ENCODE measurements around the gene ANG. TPM values are rescaled to one million over a fixed set of nuclear protein-coding genes. Genes with fewer than 3 reads are reported as not detected.

Gene ANG
- total and polyA plus RNA-seq, 2 experiments from 2014 or later = 0.83 to 2.7 TPM

DNA sequence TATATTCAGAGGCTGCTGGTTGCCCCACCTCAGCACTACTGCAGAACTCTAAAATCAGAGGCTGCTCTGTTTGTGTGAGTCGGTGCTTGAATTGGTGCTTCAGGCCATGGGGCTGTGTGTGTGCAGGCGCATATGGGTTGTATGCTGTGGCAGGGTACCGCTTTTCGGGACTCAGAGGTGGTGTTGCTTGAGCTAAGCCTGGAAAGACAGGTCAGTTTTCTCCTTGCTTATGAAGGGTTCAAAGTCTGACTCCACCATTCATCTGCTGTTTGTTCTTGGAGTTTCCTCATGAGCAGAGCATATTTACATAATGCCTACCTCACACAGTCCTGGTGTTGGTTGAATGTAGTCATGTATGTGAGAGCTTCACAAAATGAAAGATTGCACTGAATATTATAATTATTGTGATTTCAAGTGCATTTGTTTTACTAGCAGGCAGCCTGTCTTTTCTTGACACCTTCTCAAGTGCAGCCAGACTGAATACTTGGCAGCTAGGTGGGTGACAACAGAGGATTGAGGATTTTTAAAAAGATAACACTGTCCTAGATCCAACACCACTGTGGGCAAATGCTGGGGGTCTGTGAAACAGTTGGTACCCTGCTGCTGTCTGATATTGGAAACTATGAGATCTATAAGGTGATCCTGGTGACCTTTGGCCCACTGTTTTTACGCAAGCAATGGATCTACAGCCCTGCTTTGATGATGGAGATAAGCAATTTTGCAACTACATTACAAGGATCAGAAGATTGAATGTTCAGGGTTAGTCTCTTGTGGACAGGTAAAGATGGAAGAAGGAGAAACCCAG lies 1.0 kb upstream of the ANG start:
- H3K4me3 ChIP-seq = no peak overlapping the region
- TF ChIP-seq, protein P1, sequence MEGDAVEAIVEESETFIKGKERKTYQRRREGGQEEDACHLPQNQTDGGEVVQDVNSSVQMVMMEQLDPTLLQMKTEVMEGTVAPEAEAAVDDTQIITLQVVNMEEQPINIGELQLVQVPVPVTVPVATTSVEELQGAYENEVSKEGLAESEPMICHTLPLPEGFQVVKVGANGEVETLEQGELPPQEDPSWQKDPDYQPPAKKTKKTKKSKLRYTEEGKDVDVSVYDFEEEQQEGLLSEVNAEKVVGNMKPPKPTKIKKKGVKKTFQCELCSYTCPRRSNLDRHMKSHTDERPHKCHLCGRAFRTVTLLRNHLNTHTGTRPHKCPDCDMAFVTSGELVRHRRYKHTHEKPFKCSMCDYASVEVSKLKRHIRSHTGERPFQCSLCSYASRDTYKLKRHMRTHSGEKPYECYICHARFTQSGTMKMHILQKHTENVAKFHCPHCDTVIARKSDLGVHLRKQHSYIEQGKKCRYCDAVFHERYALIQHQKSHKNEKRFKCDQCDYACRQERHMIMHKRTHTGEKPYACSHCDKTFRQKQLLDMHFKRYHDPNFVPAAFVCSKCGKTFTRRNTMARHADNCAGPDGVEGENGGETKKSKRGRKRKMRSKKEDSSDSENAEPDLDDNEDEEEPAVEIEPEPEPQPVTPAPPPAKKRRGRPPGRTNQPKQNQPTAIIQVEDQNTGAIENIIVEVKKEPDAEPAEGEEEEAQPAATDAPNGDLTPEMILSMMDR (IDR thresholded peaks at IDR 0.05; ENCODE audit: low read depth, low read length) = no peak

DNA sequence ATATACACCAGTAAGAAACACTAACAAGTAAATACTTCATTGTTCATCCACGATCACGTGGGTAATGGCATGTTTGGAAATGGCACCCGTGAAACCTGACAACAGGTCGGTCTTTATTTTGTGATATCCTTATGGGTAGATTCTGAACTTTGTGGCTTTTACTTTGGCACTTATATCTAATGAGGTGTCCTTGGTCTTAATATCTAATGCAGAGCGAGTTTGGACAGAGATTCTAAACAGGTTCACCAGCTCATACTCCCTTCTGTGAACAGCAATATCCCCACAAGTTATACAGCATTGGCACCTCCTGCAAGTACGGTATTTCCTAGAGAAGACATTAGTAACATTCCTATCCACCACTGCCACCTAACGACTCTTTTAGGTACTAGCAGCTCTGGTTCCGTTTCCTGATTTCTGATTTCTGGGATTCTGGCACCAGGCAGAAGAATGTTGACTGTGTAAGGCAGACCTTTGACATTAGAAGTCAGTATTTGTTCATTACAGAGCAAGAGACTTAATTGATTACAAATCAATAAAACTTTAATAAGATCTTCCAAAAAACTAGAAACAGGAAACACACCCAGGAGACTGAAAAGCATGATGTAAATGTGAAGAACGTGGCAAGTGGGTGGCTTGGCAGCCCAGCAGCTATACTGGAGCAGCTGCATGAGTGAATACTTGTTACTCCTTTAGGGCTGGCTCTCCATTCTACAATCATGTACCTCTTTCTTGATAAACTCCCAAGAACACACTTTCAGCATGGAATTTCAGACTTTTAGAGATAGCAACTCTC lies 2.5 kb downstream of the ANG start:
- TF ChIP-seq, protein P1 (IDR thresholded peaks at IDR 0.05; ENCODE audit: low read depth, low read length) = peak; percentile 89
- H3K36me3 ChIP-seq = no peaks in the 10 kb centered on the region
- no peak overlapping the region for H3K4me3 ChIP-seq
- H3K9me3 ChIP-seq (ENCODE audit: low read depth) = no peaks in the 10 kb centered on the region
- no peaks in the 10 kb centered on the region for H3K4me1 ChIP-seq (ENCODE audit: low read depth)
- H3K27me3 ChIP-seq = no peaks in the 10 kb centered on the region
- DNase-seq (ENCODE audit: low read depth in 1 of 2, low spot score in 1 of 2) = peak; percentile 81 to 84
- H3K27ac ChIP-seq = no peak overlapping the region

More for the DNA sequence above, 1.0 kb upstream of the ANG start:
- DNase-seq (ENCODE audit: low read depth in 1 of 2, low spot score in 1 of 2) = no peak
- H3K27ac ChIP-seq = no peak overlapping the region
- no peaks in the 10 kb centered on the region for H3K36me3 ChIP-seq
- H3K4me1 ChIP-seq (ENCODE audit: low read depth) = no peaks in the 10 kb centered on the region
- H3K9me3 ChIP-seq (ENCODE audit: low read depth) = no peaks in the 10 kb centered on the region
- no peaks in the 10 kb centered on the region for H3K27me3 ChIP-seq

DNA sequence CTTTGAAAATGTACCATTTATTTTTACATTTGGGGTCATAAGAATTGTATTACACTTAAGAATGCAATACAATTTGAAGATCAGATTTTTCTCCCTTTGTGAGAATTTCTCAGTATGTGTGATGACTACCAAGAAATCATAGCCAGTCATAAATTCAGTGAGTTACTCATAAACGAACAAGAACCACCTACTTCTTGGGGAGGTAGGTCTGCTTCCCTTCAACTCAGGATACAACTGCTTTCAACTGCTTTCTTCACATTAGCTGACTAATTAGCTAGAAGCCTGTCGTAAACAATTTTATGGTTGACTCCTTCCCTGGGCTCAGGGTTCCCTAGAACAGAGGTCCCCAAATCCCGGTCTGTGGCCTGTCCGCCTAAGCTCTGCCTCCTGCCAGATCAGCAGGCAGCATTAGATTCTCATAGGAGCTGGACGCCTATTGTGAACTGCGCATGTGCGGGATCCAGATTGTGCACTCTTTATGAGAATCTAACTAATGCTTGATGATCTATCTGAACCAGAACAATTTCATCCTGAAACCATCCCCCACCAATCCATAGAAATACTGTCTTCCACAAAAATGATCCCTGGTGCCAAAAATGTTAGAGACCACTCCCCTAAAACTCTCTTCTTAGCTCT lies 3.7 kb downstream of the ANG start:
- Histone ChIP-seq H3K36me3 (no peaks in the 10 kb centered on the region), H3K4me1 (ENCODE audit: low read depth) (no peaks in the 10 kb centered on the region), H3K27ac (no peak overlapping the region), H3K27me3 (no peaks in the 10 kb centered on the region), H3K4me3 (no peak overlapping the region), H3K9me3 (ENCODE audit: low read depth) (no peaks in the 10 kb centered on the region)
- TF ChIP-seq, protein P1 (IDR thresholded peaks at IDR 0.05; ENCODE audit: low read depth, low read length) = no peak
- no peak for DNase-seq (ENCODE audit: low read depth in 1 of 2, low spot score in 1 of 2)

DNA sequence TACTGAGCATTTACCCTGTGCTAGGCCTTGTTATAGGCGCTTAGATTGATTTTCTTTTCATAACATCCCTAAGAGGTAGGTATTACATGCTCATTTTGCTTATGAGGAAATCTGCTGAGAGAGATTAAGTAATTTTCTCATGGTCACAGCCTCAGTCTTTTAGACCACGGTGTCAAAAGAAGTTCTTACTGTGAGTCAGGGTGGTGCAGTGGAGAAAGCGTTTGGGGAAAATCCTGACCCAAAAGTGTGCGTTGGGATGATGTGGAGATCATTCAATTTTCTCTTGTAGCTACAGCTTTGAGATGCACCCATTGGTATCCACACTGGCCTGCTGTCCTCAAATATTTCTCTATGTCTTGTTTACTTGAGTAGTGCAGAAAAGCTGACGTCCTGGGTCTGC lies 8.2 kb downstream of the ANG start:
- TF ChIP-seq, protein P1 (IDR thresholded peaks at IDR 0.05; ENCODE audit: low read depth, low read length) = no peak
- DNase-seq (ENCODE audit: low read depth in 1 of 2, low spot score in 1 of 2) = no peak
- no peak overlapping the region for H3K27ac ChIP-seq

DNA sequence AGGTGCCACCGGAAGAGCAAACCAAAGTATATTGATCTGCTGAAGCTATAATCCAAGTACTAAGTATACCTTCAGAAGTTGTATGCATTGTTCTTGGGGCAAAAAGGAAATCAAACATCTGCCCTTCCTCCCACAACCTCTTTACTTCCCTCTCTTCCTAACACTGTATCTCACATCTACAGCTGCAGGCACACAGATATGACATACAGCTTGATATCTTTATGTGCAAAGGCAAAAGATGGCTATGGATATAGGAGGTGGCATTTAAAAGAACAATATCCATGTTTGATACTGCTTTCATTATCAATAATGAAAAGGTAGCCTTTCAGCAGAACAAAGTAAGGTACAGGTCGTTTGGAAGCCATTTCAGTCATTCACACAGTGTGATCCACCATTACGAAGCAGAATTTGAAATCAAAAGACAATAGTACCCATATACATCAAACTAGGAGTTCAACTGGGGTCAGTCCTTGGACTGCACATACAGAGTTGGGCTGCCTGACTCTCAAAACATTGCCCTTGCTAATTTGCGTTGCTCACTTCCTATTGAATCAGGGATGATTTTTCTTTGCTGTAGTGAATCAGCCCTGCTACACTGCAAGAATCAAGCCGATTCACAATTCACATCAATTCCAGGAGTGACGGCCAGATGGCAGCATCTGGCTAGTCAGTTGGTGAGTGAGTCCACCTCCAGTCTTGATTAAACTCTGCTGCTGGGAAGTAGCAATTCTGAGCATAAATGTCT lies 8.9 kb downstream of the ANG start:
- Histone ChIP-seq H3K36me3 (no peaks in the 10 kb centered on the region), H3K4me1 (ENCODE audit: low read depth) (no peaks in the 10 kb centered on the region), H3K27ac (no peak overlapping the region), H3K9me3 (ENCODE audit: low read depth) (no peaks in the 10 kb centered on the region), H3K4me3 (no peak overlapping the region), H3K27me3 (no peaks in the 10 kb centered on the region)
- TF ChIP-seq, protein P1 (IDR thresholded peaks at IDR 0.05; ENCODE audit: low read depth, low read length) = peak; percentile 84
- peak; percentile 68 to 85 for DNase-seq (ENCODE audit: low read depth in 1 of 2, low spot score in 1 of 2)

More for the DNA sequence above, 8.2 kb downstream of the ANG start:
- Histone ChIP-seq H3K9me3 (ENCODE audit: low read depth) (no peaks in the 10 kb centered on the region), H3K4me3 (no peak overlapping the region), H3K27me3 (no peaks in the 10 kb centered on the region), H3K36me3 (no peaks in the 10 kb centered on the region), H3K4me1 (ENCODE audit: low read depth) (no peaks in the 10 kb centered on the region)

All from cardiac muscle cell (in vitro differentiated cells and primary cell).